NCI-H187 treated with DMSO at 0.1 percent for 48 hours (cell line): ENCODE results near the gene FBXL20.
"Not testable (repeated sequence)": the region's sequence is repeated elsewhere in the genome, so short reads cannot be mapped to it uniquely, and the experiment has no call there.

ENCODE experiments used
- DNase-seq: peaks from one replicate; lab custom pipeline; 2025; lab: John Stamatoyannopoulos, UW

FBXL20 gene

GRCh38 chr17:39328815-39329214 lies 72.6 kb downstream of the FBXL20 start:
- no peak for DNase-seq

GRCh38 chr17:39327109-39327508 lies 74.3 kb downstream of the FBXL20 start:
- DNase-seq: no peak

- DNase-seq: no peak
These were observed 75.7 kb downstream of the FBXL20 start for GRCh38 chr17:39325528-39326240.

GRCh38 chr17:39318636-39319035 lies 82.8 kb downstream of the FBXL20 start:
- DNase-seq: no peak

- no peak for DNase-seq
These were observed 94.8 kb downstream of the FBXL20 start for GRCh38 chr17:39306509-39307212.

- no peak for DNase-seq
These were observed 95.4 kb downstream of the FBXL20 start for GRCh38 chr17:39305978-39306377.

GRCh38 chr17:39304188-39304587 lies 97.2 kb downstream of the FBXL20 start:
- no peak for DNase-seq

- DNase-seq: no peak
These were observed 107.4 kb downstream of the FBXL20 start for GRCh38 chr17:39294060-39294459.

GRCh38 chr17:39292546-39292945 lies 108.9 kb downstream of the FBXL20 start:
- not testable (repeated sequence) for DNase-seq

GRCh38 chr17:39286513-39286912 lies 114.9 kb downstream of the FBXL20 start:
- DNase-seq: not testable (repeated sequence)

- DNase-seq: no peak
These were observed 116.7 kb downstream of the FBXL20 start for GRCh38 chr17:39284685-39285084.

GRCh38 chr17:39283896-39284295 lies 117.5 kb downstream of the FBXL20 start:
- no peak for DNase-seq

- no peak for DNase-seq
These were observed 118.3 kb downstream of the FBXL20 start for GRCh38 chr17:39283098-39283497.

- no peak for DNase-seq
These were observed 119.6 kb downstream of the FBXL20 start for GRCh38 chr17:39281806-39282205.

GRCh38 chr17:39278246-39278645 lies 123.2 kb downstream of the FBXL20 start:
- DNase-seq: not testable (repeated sequence)

GRCh38 chr17:39277110-39277509 lies 124.3 kb downstream of the FBXL20 start:
- no peak for DNase-seq

GRCh38 chr17:39276113-39276512 lies 125.3 kb downstream of the FBXL20 start:
- no peak for DNase-seq

GRCh38 chr17:39271546-39271945 lies 129.9 kb downstream of the FBXL20 start:
- no peak for DNase-seq

GRCh38 chr17:39270923-39271322 lies 130.5 kb downstream of the FBXL20 start:
- no peak for DNase-seq

GRCh38 chr17:39264119-39264518 lies 137.3 kb downstream of the FBXL20 start:
- DNase-seq: no peak

GRCh38 chr17:39261286-39261685 lies 140.1 kb downstream of the FBXL20 start:
- DNase-seq: no peak

- no peak for DNase-seq
These were observed 148.5 kb downstream of the FBXL20 start for GRCh38 chr17:39252788-39253460.

GRCh38 chr17:39251997-39252396 lies 149.4 kb downstream of the FBXL20 start:
- no peak for DNase-seq
